Measurements from ENCODE around the gene TAF11L13.

The TAF11L13 gene

GRCh38 chr5:17680737-17681136 is 48.8 kb downstream of the TAF11L13 start:
- no peak for DNase-seq
